Adrenal gland (tissue), 12 donors: Measurements from ENCODE around the gene ZNF593. TPM values are rescaled to one million over a fixed set of nuclear protein-coding genes. Genes with fewer than 3 reads are reported as not detected.

Source experiments
- DNase-seq, 7 donors: peaks; one replicate each; pipeline ENCODE4 v3.0.0-alpha.2; 2019 to 2020
- H3K27ac ChIP-seq, 5 donors: fragments of 200-600 bp; sonication (generic) in 4 of 5; 1 replicate in 3 of 5; 2 replicates in 2 of 5; pipeline versions ENCODE4 v1.5.1 to v1.8.0; 2016 to 2020; ENCODE audit warnings: mild to moderate bottlenecking in 1 of 5
- H3K27me3 ChIP-seq: fragments of 200-600 bp; 2 replicates; pipeline ENCODE4 v1.8.0; 2021
- H3K36me3 ChIP-seq, 2 donors: fragments of 200-600 bp; replicated peaks in 1 of 2; 1 replicate in 1 of 2; 2 replicates in 1 of 2; pipeline versions ENCODE4 v1.5.1 to v1.8.0; 2018 to 2022
- H3K4me1 ChIP-seq, 2 donors: fragments of 200-600 bp; replicated peaks in 1 of 2; 1 replicate in 1 of 2; 2 replicates in 1 of 2; pipeline versions ENCODE4 v1.5.1 to v1.8.0; 2018 to 2021
- H3K4me3 ChIP-seq, 4 donors: fragments of 200-600 bp; sonication (generic) in 3 of 4; one replicate each; pipeline ENCODE4 v1.5.1; 2016 to 2018
- H3K9me3 ChIP-seq, 3 donors: fragments of 200-600 bp; sonication (generic) in 1 of 3; replicated peaks in 1 of 3; 1 replicate in 2 of 3; 2 replicates in 1 of 3; pipeline versions ENCODE4 v1.5.1 to v1.8.0; 2016 to 2021
- CTCF ChIP-seq, 6 experiments: fragments of 450-650 bp in 4 of 6; fragments of 200-600 bp in 2 of 6; sonication (generic) in 1 of 6; IDR thresholded peaks; 1 replicate in 5 of 6; 2 replicates in 1 of 6; pipeline versions ENCODE4 v1.5.1 to v1.8.0; 2016 to 2021; ENCODE audit warnings: antibody characterized with exemption in 6 of 6, mild to moderate bottlenecking in 2 of 6, moderate library complexity in 1 of 6
- POLR2A ChIP-seq, 2 donors: fragments of 450-650 bp; IDR thresholded peaks; one replicate each; pipeline ENCODE4 v1.6.1; 2017; ENCODE audit warnings: antibody characterized with exemption in 2 of 2, mild to moderate bottlenecking in 2 of 2, moderate library complexity in 1 of 2
- WGBS, 4 donors: extraction: QIAGEN DNeasy Blood & Tissue Kit in 2 of 4; methylation state at CpG; one replicate each; pipeline versions ENCODE4 v1.1.5 to v1.1.7; 2013 to 2017; 5-methylcytosine and 5-hydroxymethylcytosine counted together
- intact Hi-C, 2 donors: fragments of 100-400 bp; cut with DNase I; formaldehyde crosslinking; loops; one replicate each; pipeline versions ENCODE4 v1.14.1 to v1.15.0; 2022 to 2023
- polyA plus RNA-seq, 3 donors: library from polyadenylated mRNA; stranded (reverse); fragments of 200-250 nt in 2 of 3; fragments of 350-450 nt in 1 of 3; fragmentation: Illumina TruSeq in 1 of 3; extraction: RNeasy Lipid Tissue Mini Kit (QIAGEN cat#74804) in 1 of 3; gene quantifications; one replicate each; pipeline ENCODE4 v1.2.3, GENCODE V29; 2013 to 2014
- total RNA-seq, 9 donors: library from RNA; depleted of rRNA in 4 of 9; stranded (reverse); fragments of >200 nt in 4 of 9; fragments of 120-200 nt in 1 of 9; fragmentation: NEBNext Ultra II Directional in 1 of 9; extraction: Animal tissue kit (Norgen Biotek cat#: 25700) in 1 of 9; gene quantifications; one replicate each; pipeline versions ENCODE4 v1.1.0 to v1.2.4, GENCODE V29; 2013 to 2023
- donor health status: healthy with polysubstance abuse.
- donor health status: Bipolar disorder and iron deficiency.
- donor health status: DM: yes; HTN: yes; CAD: no.
- donor health status: DM: no; HTN: no; CAD: no.
- donor health status: DM: no; HTN: no; CAD: no.
- donor health status: DM: yes; HTN: yes; CAD: no.

Gene ZNF593
- total and polyA plus RNA-seq, 12 donors, result 9.8 to 113 (median 31.7) TPM

GRCh38 chr1:26188477-26188876, 18.8 kb downstream of the ZNF593 start:
- no peaks in the 10 kb centered on the region for H3K9me3 ChIP-seq
- H3K27me3 ChIP-seq, result no peaks in the 10 kb centered on the region
- no peak for DNase-seq
- intact Hi-C loops, result no loop called here
- 86 to 94% (median 90%) methylated on average over 5 to 8 of the region's 8 CpGs for WGBS, 4 donors
- H3K4me3 ChIP-seq, result no peak overlapping the region
- no peaks in the 10 kb centered on the region for H3K36me3 ChIP-seq
- H3K4me1 ChIP-seq, result no peaks in the 10 kb centered on the region
- TF ChIP-seq CTCF (IDR thresholded peaks at IDR 0.05), result no peak
- no peak for TF ChIP-seq POLR2A (IDR thresholded peaks at IDR 0.05)
- no peak overlapping the region for H3K27ac ChIP-seq

GRCh38 chr1:26189331-26189730, 19.6 kb downstream of the ZNF593 start:
- WGBS, 4 donors, result 72 to 83% (median 80%) methylated on average over 4 to 6 of the region's 6 CpGs
- no peaks in the 10 kb centered on the region for H3K4me1 ChIP-seq
- H3K27me3 ChIP-seq, result no peaks in the 10 kb centered on the region
- no peaks in the 10 kb centered on the region for H3K9me3 ChIP-seq
- TF ChIP-seq POLR2A (IDR thresholded peaks at IDR 0.05) (no peak), CTCF (IDR thresholded peaks at IDR 0.05) (no peak)
- no peak overlapping the region for H3K4me3 ChIP-seq
- intact Hi-C loops, result no loop called here
- no peak for DNase-seq
- no peaks in the 10 kb centered on the region for H3K36me3 ChIP-seq
- no peak overlapping the region for H3K27ac ChIP-seq

- WGBS, 4 donors, result 80 to 90% (median 85%) methylated on average over 5 to 7 of the region's 7 CpGs
These were observed 20.1 kb downstream of the ZNF593 start for GRCh38 chr1:26189751-26190275.

GRCh38 chr1:26190373-26190987, 20.8 kb downstream of the ZNF593 start, which contains the start of gene CATSPER4:
CATSPER4 (plus strand) TSS chr1:26190602; CDS start chr1:26190628, 26 bp downstream.
- Histone ChIP-seq H3K4me1 (no peaks in the 10 kb centered on the region), H3K36me3 (no peaks in the 10 kb centered on the region), H3K27me3 (no peaks in the 10 kb centered on the region), H3K27ac (no peak within 1 kb of the TSS), H3K4me3 (no peak within 1 kb of the TSS), H3K9me3 (no peaks in the 10 kb centered on the region)
- TF ChIP-seq CTCF (IDR thresholded peaks at IDR 0.05) (no peak), POLR2A (IDR thresholded peaks at IDR 0.05) (no peak)
- 50 to 69% (median 60%) methylated on average over 16 of the region's 16 CpGs for WGBS, 4 donors
- no peak for DNase-seq
- intact Hi-C loops, result no loop called here

More at GRCh38 chr1:26189751-26190275, 20.1 kb downstream of the ZNF593 start:
- TF ChIP-seq CTCF (IDR thresholded peaks at IDR 0.05), result no peak
- no peak for TF ChIP-seq POLR2A (IDR thresholded peaks at IDR 0.05)
- no peaks in the 10 kb centered on the region for H3K4me1 ChIP-seq
- intact Hi-C loops, result no loop called here
- DNase-seq, result no peak
- no peaks in the 10 kb centered on the region for H3K27me3 ChIP-seq
- H3K4me3 ChIP-seq, result no peak overlapping the region
- no peaks in the 10 kb centered on the region for H3K9me3 ChIP-seq
- H3K27ac ChIP-seq, result no peak overlapping the region
- no peaks in the 10 kb centered on the region for H3K36me3 ChIP-seq
